Smooth muscle cell (in vitro differentiated cells): ENCODE measurements around the gene AKAP8. TPM values are rescaled to one million over a fixed set of nuclear protein-coding genes. Genes with fewer than 3 reads are reported as not detected.

ENCODE experiments used
- DNase-seq: peaks from one replicate; lab custom pipeline; 2025; ENCODE audit not compliant: unreplicated experiment; lab: John Stamatoyannopoulos, UW
- H2AFZ ChIP-seq: fragments of 200-600 bp; sonication (generic); 2 replicates; pipeline ENCODE4 v1.6.0; 2016; ENCODE audit warnings: antibody characterized with exemption, low read depth, mild to moderate bottlenecking
- H3F3A ChIP-seq: fragments of 200-600 bp; sonication (generic); 2 replicates; pipeline ENCODE4 v1.6.0; 2017; ENCODE audit warnings: antibody characterized with exemption, low read depth
- H3K27ac ChIP-seq: fragments of 200-600 bp; sonication (generic); 2 replicates; pipeline ENCODE4 v1.5.1; 2016; ENCODE audit warnings: low read depth, mild to moderate bottlenecking
- H3K27me3 ChIP-seq: fragments of 200-600 bp; sonication (generic); 2 replicates; pipeline ENCODE4 v1.6.1; 2016; ENCODE audit warnings: low read depth, mild to moderate bottlenecking
- H3K36me3 ChIP-seq: fragments of 200-600 bp; sonication (generic); 2 replicates; pipeline ENCODE4 v1.5.1; 2016; ENCODE audit warnings: low read depth
- H3K4me1 ChIP-seq: fragments of 200-600 bp; sonication (generic); 2 replicates; pipeline ENCODE4 v1.5.1; 2016; ENCODE audit warnings: low read depth
- H3K4me2 ChIP-seq: fragments of 200-600 bp; sonication (generic); 2 replicates; pipeline ENCODE4 v1.6.0; 2016; ENCODE audit warnings: mild to moderate bottlenecking
- H3K4me3 ChIP-seq: fragments of 200-600 bp; sonication (generic); 2 replicates; pipeline ENCODE4 v1.5.1; 2016; ENCODE audit warnings: mild to moderate bottlenecking
- H3K79me2 ChIP-seq: fragments of 200-600 bp; sonication (generic); 2 replicates; pipeline ENCODE4 v1.6.0; 2016; ENCODE audit warnings: low read depth, mild to moderate bottlenecking
- H3K9ac ChIP-seq: fragments of 200-600 bp; sonication (generic); 2 replicates; pipeline ENCODE4 v1.6.0; 2016; ENCODE audit warnings: low read depth
- H3K9me3 ChIP-seq: fragments of 200-600 bp; sonication (generic); replicated peaks from 2 replicates; pipeline ENCODE4 v1.5.1; 2016; ENCODE audit warnings: low read depth
- H4K20me1 ChIP-seq: fragments of 200-600 bp; sonication (generic); 2 replicates; pipeline ENCODE4 v1.6.0; 2016; ENCODE audit warnings: low read depth
- WGBS: methylation state at CpG from one replicate; pipeline ENCODE4 v1.1.7; 2016; ENCODE audit warnings: low lambda C conversion rate; 5-methylcytosine and 5-hydroxymethylcytosine counted together
- polyA plus RNA-seq: library from polyadenylated mRNA; unstranded; fragments of >200 nt; fragmentation: Nextera tagmentation; extraction: Ambion mirVana; gene quantifications from 2 replicates; pipeline ENCODE4 v1.2.1, GENCODE V29; 2016
- total RNA-seq: library from RNA; depleted of rRNA; stranded (reverse); fragments of >200 nt; gene quantifications from 2 replicates; pipeline ENCODE4 v1.2.3, GENCODE V29; 2014
- TF ChIP-seq, protein P1 (sequence below): fragments of 200-600 bp; sonication (generic); IDR thresholded peaks from 2 replicates; pipeline ENCODE4 v1.5.1; 2017; ENCODE audit warnings: borderline replicate concordance, mild to moderate bottlenecking, antibody characterized with exemption; ENCODE audit not compliant: insufficient read depth, poor library complexity, severe bottlenecking

Gene AKAP8
- total and polyA plus RNA-seq, 2 experiments from 2014 or later, result 12.0 to 19.1 TPM

GRCh38 chr19:15424121-15424520 lies 44.5 kb upstream of the AKAP8 start:
- H3F3A ChIP-seq, result peaks cover 9% of the 10 kb centered on the region
- no peak overlapping the region for H3K4me2 ChIP-seq
- no peak overlapping the region for H3K9ac ChIP-seq
- no peaks in the 10 kb centered on the region for H3K27me3 ChIP-seq
- H3K79me2 ChIP-seq, result peaks cover 5% of the 10 kb centered on the region
- 96% methylated on average over 13 of the region's 13 CpGs for WGBS
- peaks cover 7% of the 10 kb centered on the region for H3K4me1 ChIP-seq
- H3K9me3 ChIP-seq, result no peaks in the 10 kb centered on the region
- TF ChIP-seq, protein P1, sequence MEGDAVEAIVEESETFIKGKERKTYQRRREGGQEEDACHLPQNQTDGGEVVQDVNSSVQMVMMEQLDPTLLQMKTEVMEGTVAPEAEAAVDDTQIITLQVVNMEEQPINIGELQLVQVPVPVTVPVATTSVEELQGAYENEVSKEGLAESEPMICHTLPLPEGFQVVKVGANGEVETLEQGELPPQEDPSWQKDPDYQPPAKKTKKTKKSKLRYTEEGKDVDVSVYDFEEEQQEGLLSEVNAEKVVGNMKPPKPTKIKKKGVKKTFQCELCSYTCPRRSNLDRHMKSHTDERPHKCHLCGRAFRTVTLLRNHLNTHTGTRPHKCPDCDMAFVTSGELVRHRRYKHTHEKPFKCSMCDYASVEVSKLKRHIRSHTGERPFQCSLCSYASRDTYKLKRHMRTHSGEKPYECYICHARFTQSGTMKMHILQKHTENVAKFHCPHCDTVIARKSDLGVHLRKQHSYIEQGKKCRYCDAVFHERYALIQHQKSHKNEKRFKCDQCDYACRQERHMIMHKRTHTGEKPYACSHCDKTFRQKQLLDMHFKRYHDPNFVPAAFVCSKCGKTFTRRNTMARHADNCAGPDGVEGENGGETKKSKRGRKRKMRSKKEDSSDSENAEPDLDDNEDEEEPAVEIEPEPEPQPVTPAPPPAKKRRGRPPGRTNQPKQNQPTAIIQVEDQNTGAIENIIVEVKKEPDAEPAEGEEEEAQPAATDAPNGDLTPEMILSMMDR, result no peak
- H4K20me1 ChIP-seq, result peaks cover 19% of the 10 kb centered on the region
- H2AFZ ChIP-seq, result no peak overlapping the region
- no peak overlapping the region for H3K27ac ChIP-seq
- H3K36me3 ChIP-seq, result peaks cover 14% of the 10 kb centered on the region
- no peak for DNase-seq
- no peak overlapping the region for H3K4me3 ChIP-seq

- H3K9me3 ChIP-seq, result no peaks in the 10 kb centered on the region
- H3K79me2 ChIP-seq, result peaks cover 7% of the 10 kb centered on the region
- H3K4me1 ChIP-seq, result peaks cover 7% of the 10 kb centered on the region
- H3K9ac ChIP-seq, result no peak overlapping the region
- H3F3A ChIP-seq, result peaks cover 9% of the 10 kb centered on the region
- H3K27ac ChIP-seq, result no peak overlapping the region
- WGBS, result 100% methylated on average over 6 of the region's 6 CpGs
- peaks cover 14% of the 10 kb centered on the region for H3K36me3 ChIP-seq
- H3K4me2 ChIP-seq, result no peak overlapping the region
- no peak overlapping the region for H3K4me3 ChIP-seq
- H3K27me3 ChIP-seq, result no peaks in the 10 kb centered on the region
- TF ChIP-seq, protein P1, result no peak
- no peak overlapping the region for H2AFZ ChIP-seq
- H4K20me1 ChIP-seq, result peaks cover 10% of the 10 kb centered on the region
- no peak for DNase-seq
These were observed 43.5 kb upstream of the AKAP8 start for GRCh38 chr19:15423130-15423529.

DNA sequence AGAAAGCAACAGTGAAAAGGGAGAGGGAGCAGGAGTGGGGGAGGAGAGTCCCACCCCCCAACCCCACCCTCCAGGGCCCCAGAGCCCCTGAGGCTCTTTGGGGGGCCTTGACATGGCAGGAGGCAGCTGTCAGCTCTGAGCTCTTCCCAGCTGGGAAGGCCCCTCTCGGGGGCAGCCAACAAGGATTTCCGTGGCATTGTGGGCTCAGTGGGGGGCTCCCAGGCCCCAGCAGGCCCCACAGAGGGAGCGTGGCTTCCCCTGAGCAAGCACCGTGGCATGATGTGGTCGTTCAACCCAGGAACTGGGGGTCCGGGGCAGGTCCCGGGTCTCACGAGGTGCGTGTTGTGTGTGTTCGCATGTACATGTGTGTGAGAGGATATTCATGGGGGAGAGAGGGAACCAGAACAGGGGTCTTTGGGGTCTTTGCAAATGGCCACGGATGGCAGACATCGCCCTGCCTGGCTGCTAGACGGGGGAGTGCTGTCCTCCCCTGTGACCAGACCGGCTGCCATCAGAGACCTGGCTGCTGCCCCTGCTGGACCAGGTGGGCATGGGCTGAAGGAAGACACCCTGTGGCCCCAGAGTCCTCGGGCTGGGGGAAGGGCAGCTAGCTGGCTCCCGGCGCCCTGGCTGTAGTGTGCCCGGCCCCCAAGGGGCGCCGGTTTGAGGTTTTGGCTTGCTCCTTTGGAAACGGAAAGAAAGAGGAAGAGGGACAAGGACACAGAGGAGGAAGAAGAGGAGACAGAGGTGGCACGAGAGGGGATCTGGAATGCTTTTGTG lies 42.9 kb upstream of the AKAP8 start:
- Histone ChIP-seq H3K79me2 (peaks cover 13% of the 10 kb centered on the region), H3K4me3 (no peak overlapping the region), H2AFZ (no peak overlapping the region), H3K4me1 (peaks cover 10% of the 10 kb centered on the region), H3K9me3 (no peaks in the 10 kb centered on the region), H3K36me3 (peaks cover 14% of the 10 kb centered on the region), H3K27ac (no peak overlapping the region), H3F3A (peaks cover 9% of the 10 kb centered on the region), H3K27me3 (no peaks in the 10 kb centered on the region), H4K20me1 (peaks cover 11% of the 10 kb centered on the region), H3K9ac (no peak overlapping the region), H3K4me2 (no peak overlapping the region)
- TF ChIP-seq, protein P1, result no peak
- 96% methylated on average over 22 of the region's 22 CpGs for WGBS
- no peak for DNase-seq
